ENCODE measurements around the gene ASCC3.

ASCC3 gene

GRCh38 chr6:100506651-100507050, 374.5 kb downstream of the ASCC3 start:
- DNase-seq (ENCODE audit: low read depth in 2 of 2), result no peak

DNA sequence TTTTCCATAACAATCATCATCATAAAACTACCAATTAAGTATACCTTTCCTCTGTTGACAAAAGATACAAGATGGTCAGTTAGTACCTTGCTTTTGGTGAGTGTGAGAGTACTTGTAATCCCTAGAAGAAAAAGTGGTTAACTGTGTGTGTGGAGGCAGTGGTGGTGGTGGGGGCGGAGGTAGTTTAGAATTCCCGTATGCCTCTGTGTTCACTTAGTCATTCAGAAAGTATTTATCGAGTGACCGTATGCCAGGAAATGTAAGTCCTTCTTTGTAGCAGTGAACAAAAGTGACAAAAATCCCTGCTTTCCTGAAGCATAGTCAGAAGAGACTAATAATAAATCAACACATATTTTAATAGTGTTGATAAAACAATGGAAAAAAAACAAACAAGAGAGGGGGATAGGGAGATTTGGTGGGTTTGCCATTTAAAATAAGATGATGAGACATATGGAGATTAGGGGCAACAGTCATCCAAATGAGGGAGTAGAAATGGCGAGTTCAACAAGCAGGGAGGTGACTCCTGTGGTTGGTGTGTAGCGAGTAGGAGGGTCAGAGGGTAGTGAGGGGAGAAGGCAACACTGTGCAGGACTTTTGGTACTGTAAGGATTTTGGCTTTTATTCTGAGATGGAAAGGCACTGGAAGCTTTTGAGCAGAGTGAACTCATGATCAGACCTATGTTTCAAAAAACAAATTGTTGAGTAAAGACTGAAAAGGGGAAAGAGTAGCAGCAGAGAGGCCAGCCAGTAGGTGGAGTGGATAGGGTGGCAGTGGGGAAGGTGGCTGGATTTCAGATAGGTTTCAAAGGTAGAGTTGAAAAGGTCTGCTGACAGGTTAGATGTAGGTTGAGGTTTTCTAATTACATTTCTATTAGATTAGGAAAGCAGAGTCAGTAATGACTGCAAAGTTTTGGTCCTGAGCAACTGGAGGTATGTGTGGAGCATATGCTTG, 376.1 kb downstream of the ASCC3 start:
- DNase-seq (ENCODE audit: low read depth in 2 of 2), result no peak

- no peak for DNase-seq (ENCODE audit: low read depth in 2 of 2)
These were observed 378.0 kb downstream of the ASCC3 start for GRCh38 chr6:100503043-100503705.

- DNase-seq (ENCODE audit: low read depth in 2 of 2), result no peak
These were observed 387.8 kb downstream of the ASCC3 start for GRCh38 chr6:100493206-100493888.

- DNase-seq (ENCODE audit: low read depth in 2 of 2), result no peak
These were observed 389.0 kb downstream of the ASCC3 start for GRCh38 chr6:100491952-100492670.

- no peak for DNase-seq (ENCODE audit: low read depth in 2 of 2)
These were observed 391.1 kb downstream of the ASCC3 start for GRCh38 chr6:100490065-100490464.

DNA sequence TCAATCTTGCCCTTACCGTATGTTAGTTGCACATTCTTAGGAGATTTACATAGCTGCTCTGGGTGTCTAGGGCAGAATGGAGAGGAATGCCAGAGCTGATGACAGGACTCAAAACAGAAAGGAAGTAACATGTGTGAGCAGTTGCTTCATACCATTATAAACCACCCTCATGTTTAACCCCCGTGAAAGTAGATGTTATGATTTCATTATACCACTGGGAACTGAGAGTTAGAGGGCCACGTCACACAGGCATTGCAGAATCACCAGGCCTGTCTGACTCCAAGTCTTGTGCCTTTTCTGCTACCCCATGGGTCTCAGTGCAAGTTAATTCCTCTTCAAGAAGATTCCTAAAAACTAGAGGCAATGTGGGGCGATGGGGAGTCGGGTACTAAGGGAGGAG, 392.9 kb downstream of the ASCC3 start:
- no peak for DNase-seq (ENCODE audit: low read depth in 2 of 2)

DNA sequence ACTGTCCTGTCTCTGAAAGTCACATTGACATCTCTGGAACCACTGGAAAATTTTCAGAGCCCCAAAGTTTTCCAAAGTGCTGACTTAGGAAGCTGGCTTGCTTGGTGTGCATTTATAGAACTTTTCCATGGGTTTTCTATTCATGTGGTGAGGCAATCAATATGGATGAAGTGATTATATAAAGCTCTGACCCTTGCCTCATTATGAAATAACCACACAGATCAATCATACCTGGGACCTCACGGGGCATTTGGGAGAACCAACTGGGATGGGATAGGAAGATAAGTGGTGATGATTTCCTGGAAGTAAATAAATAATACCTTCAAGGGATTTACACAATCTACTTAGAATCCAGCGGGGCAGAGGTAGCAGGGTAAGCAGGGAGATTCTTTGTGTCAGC, 393.5 kb downstream of the ASCC3 start:
- DNase-seq (ENCODE audit: low read depth in 2 of 2), result no peak

DNA sequence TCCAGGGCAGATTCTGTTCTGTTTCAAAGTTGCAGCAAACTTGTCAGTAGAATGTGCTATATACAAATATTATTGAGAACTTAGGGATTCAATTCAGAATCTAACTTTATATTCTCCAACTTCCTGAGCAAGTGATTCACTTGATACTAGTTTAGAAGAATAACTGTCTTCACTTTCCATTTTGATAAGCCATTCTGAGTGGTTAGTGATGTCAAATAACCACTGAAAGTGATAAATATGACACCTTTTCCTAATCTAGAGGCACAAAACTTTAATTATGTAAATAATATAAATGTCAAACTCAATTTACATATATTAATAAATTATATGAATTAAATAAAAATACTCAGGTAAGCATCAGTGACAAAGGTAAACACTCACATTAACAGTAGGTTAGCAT, 395.9 kb downstream of the ASCC3 start:
- no peak for DNase-seq (ENCODE audit: low read depth in 2 of 2)

GRCh38 chr6:100484474-100484873, 396.7 kb downstream of the ASCC3 start:
- DNase-seq (ENCODE audit: low read depth in 2 of 2), result no peak

- DNase-seq (ENCODE audit: low read depth in 2 of 2), result no peak
These were observed 398.4 kb downstream of the ASCC3 start for GRCh38 chr6:100482698-100483097.

GRCh38 chr6:100479179-100480035, 401.7 kb downstream of the ASCC3 start:
- DNase-seq (ENCODE audit: low read depth in 2 of 2), result no peak

- no peak for DNase-seq (ENCODE audit: low read depth in 2 of 2)
These were observed 405.4 kb downstream of the ASCC3 start for GRCh38 chr6:100475554-100476320.

- DNase-seq (ENCODE audit: low read depth in 2 of 2), result no peak
These were observed 407.9 kb downstream of the ASCC3 start for GRCh38 chr6:100473182-100473581.

- DNase-seq (ENCODE audit: low read depth in 2 of 2), result no peak
These were observed 408.5 kb downstream of the ASCC3 start for GRCh38 chr6:100472674-100473073.

DNA sequence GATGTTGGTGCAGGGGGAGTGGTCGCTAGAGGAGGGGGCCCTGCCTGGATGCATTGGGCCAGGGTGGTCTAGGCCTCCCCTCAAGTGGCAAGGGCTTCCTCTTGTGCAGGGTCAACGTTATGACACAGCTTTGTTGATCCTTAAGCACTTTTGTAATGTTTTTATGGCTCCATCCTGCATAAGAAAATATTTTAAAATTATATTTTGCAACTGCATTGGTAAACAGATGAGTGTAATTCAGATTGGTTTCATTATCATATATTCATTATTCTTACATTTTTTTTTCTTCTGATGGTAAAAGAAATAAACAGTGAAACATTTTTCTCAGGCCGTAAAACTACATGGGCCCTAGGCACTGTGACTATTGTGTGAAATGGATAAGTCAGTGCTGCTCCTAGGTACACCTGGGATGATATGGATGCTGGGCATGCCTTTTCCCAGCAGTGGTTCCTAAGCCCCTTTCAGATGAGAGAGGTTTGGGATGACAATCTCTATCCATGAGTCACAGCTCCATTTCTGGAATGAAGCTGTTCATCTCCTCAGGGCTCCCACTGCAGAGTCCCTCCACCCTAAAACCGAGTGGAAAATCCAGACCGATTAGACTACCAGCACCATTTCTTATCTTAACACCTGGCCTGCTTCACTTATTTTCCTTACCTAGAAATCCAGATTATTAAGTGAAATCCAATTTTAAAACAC, 410.6 kb downstream of the ASCC3 start:
- DNase-seq (ENCODE audit: low read depth in 2 of 2), result no peak

DNA sequence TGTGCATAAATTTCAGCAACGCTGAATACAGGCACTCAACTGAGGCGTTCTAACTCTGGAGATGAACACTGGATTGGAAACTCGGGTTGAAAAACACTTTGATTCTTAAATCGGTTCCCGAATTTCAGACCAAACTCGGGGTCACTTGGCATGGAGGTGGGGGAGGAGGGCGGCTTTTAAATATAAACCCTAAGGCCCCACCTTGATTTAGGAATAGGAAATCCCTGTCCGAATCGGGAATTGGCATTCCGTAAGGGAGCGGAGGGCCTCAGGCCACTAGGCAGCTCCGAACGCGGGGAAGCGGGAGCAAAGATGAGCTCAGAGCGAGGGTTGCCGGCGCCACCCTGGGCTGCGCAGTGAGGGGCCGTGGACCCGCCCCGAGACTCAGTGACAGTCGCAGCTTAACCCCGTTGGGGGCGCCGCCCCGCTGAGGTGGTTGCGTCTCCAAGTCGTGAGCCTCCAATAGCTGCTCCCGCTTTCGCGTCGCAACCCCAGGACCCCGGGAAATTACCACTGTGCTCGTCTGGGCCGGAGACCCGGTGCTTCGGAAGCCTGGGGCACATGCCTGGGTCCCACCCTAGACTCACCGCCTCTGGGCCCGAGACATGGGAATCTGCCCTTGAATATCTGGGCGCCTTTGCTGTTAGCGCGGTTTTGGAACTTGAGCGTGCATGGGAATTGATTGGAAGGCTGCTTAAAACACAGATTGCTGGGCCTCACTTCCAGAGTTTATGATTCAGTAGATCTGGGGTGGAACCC, 411.8 kb downstream of the ASCC3 start:
- no peak for DNase-seq (ENCODE audit: low read depth in 2 of 2)

DNA sequence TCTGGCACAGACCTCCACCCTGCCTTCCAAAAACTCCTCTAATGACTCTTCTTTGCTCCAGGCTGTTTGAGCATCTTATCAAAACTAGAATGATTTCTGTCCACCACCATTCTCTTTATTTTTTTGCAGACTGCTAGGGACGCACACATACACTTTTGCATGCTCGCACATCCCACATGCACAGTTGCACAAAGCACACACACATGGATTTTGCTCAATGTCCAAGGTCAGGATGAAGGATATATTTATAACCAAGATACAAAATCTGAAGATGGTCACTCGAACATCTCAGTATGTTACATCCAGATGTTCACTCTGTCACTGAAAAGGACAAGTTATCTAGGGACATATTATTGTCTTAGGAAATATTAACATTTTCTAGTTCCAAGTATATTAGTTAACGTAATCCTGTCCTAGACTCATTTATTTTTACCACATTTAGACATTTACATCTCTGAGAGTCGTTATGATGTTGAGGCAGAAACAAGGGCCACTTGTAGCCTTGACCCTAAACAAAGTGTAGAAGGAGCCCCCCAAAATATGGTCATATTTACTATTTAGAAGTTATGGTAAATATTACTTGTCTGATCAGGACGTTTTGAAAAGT, 413.0 kb downstream of the ASCC3 start:
- DNase-seq (ENCODE audit: low read depth in 2 of 2), result no peak
